Measurements from ENCODE around the gene MCEMP1. TPM values are rescaled to one million over a fixed set of nuclear protein-coding genes. Genes with fewer than 3 reads are reported as not detected.

Gene MCEMP1
- total RNA-seq, 1 donor from 2014 or later: not detected

- H3K4me3 ChIP-seq (ENCODE audit: low read depth, low read length): no peak overlapping the region
- DNase-seq (ENCODE audit: low read depth): no peak
- no peak for TF ChIP-seq CTCF (conservative IDR thresholded peaks at IDR 0.05; ENCODE audit: low read depth, low read length)
These were observed 13.9 kb downstream of the MCEMP1 start for GRCh38 chr19:7690779-7691258.

- no peak for DNase-seq (ENCODE audit: low read depth)
- no peak for TF ChIP-seq CTCF (conservative IDR thresholded peaks at IDR 0.05; ENCODE audit: low read depth, low read length)
- H3K4me3 ChIP-seq (ENCODE audit: low read depth, low read length): no peak overlapping the region
These were observed 14.6 kb downstream of the MCEMP1 start for GRCh38 chr19:7691497-7691896.

DNA sequence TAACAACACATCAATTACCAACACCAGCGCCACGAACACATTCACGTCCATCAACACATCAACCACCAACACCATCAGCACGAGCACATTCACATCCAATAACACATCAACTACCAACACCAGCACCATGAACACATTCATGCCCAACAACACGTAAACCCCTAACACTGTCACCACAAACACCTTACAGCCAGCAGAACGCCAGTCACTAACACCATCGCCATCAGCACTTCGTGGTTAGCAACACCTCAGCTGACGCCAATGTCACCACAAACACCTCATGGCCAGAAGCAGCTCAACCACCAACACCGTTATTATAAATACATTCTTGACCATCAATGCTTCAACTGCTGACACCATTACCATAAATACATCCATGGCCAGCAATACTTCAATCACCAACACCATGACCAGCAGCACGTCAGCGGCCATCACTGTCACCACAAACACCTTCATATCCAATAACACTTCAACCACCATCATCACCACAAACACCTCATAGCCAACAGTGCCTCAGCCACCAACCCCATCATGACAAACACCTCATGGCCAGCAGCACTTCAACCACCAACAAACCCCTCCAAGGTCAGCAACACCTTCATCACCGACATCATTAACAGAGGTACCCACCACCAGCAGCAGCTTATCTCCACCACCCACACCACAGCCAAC, 15.7 kb downstream of the MCEMP1 start:
- no peak for DNase-seq (ENCODE audit: low read depth)
- no peak overlapping the region for H3K4me3 ChIP-seq (ENCODE audit: low read depth, low read length)
- no peak for TF ChIP-seq CTCF (conservative IDR thresholded peaks at IDR 0.05; ENCODE audit: low read depth, low read length)

GRCh38 chr19:7694499-7694898, 17.6 kb downstream of the MCEMP1 start:
- no peak for TF ChIP-seq CTCF (conservative IDR thresholded peaks at IDR 0.05; ENCODE audit: low read depth, low read length)
- no peak overlapping the region for H3K4me3 ChIP-seq (ENCODE audit: low read depth, low read length)
- no peak for DNase-seq (ENCODE audit: low read depth)

- DNase-seq (ENCODE audit: low read depth): no peak
- no peak for TF ChIP-seq CTCF (conservative IDR thresholded peaks at IDR 0.05; ENCODE audit: low read depth, low read length)
- H3K4me3 ChIP-seq (ENCODE audit: low read depth, low read length): no peak overlapping the region
These were observed 20.9 kb downstream of the MCEMP1 start for GRCh38 chr19:7697721-7698287.

GRCh38 chr19:7698583-7698982, 21.7 kb downstream of the MCEMP1 start:
- no peak for DNase-seq (ENCODE audit: low read depth)
- no peak overlapping the region for H3K4me3 ChIP-seq (ENCODE audit: low read depth, low read length)
- TF ChIP-seq CTCF (conservative IDR thresholded peaks at IDR 0.05; ENCODE audit: low read depth, low read length): no peak

DNA sequence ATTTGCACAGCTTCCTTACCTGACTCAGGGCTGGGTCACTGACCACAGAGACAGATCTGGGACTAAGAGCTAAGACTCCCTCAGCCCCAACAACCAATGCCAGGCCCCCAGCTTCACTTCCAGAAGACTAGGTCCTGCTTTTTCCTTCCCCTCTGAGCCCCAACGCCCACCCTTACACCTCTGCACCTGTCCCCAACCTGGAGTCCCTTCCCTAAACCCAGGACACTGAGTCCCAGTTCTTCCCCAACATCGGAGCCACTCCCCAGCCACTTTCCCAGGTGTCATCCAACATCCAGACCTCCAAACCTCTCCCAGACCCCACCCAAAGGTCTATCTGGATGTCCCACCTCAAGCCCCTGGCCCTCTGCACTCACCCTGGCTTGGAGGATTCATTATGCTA, 22.1 kb downstream of the MCEMP1 start:
- TF ChIP-seq CTCF (conservative IDR thresholded peaks at IDR 0.05; ENCODE audit: low read depth, low read length): no peak
- no peak for DNase-seq (ENCODE audit: low read depth)
- no peak overlapping the region for H3K4me3 ChIP-seq (ENCODE audit: low read depth, low read length)

Measured in epithelial cell of proximal tubule (primary cell).